Caco-2 (cell line): Measurements from ENCODE around the gene GZF1. TPM values are rescaled to one million over a fixed set of nuclear protein-coding genes. Genes with fewer than 3 reads are reported as not detected.

Experiments used
- BruUV-seq: library from RNA; stranded (reverse); fragments of 400-500 nt; replicated peaks from 2 replicates; lab custom pipeline; 2021; lab: Mats Ljungman, UMichigan
- CTCF ChIA-PET: fragments of 300-600 bp; sonication (Branson Sonifier 250); formaldehyde crosslinking; loops from one replicate; lab custom pipeline; 2022; ENCODE audit warnings: antibody characterized with exemption; lab: Charles Lee
- POLR2A ChIA-PET: fragments of 300-600 bp; sonication (Branson Sonifier 250); formaldehyde crosslinking; loops from one replicate; lab custom pipeline; 2022; ENCODE audit warnings: antibody characterized with exemption; lab: Charles Lee
- DNase-seq, 2 experiments: peaks; one replicate each; pipeline versions ENCODE4 v3.0.0 to v3.0.0-alpha.2; 2020 to 2022
- H3K27me3 ChIP-seq: replicated peaks from 2 replicates; pipeline ENCODE4 v1.6.0; 2011; ENCODE audit warnings: low read length; ENCODE audit not compliant: control insufficient read depth, insufficient read depth
- H3K36me3 ChIP-seq: 2 replicates; pipeline ENCODE4 v1.5.1; 2011; ENCODE audit warnings: low read length; ENCODE audit not compliant: control insufficient read depth, insufficient read depth
- H3K4me1 ChIP-seq: fragments of 250-450 bp; sonication (Bioruptor Pico); 2 replicates; pipeline ENCODE4 v1.5.1; 2020; ENCODE audit warnings: mild to moderate bottlenecking
- H3K4me3 ChIP-seq: 2 replicates; pipeline ENCODE4 v1.5.1; 2011; ENCODE audit warnings: low read depth, mild to moderate bottlenecking, control low read depth, low read length
- H3K9me3 ChIP-seq: fragments of 250-450 bp; sonication (Bioruptor Pico); 2 replicates; pipeline ENCODE4 v1.5.1; 2020; ENCODE audit warnings: mild to moderate bottlenecking, moderate library complexity
- H3K27ac Mint-ChIP-seq: one replicate; pipeline ENCODE4 v1.8.0; 2022; ENCODE audit warnings: mixed read lengths; ENCODE audit not compliant: unreplicated experiment
- H3K27me3 Mint-ChIP-seq: one replicate; pipeline ENCODE4 v1.8.0; 2022; ENCODE audit warnings: mixed read lengths; ENCODE audit not compliant: insufficient read depth, unreplicated experiment
- H3K36me3 Mint-ChIP-seq: one replicate; pipeline ENCODE4 v1.8.0; 2022; ENCODE audit warnings: mild to moderate bottlenecking, mixed read lengths; ENCODE audit not compliant: insufficient read depth, unreplicated experiment
- H3K4me1 Mint-ChIP-seq: one replicate; pipeline ENCODE4 v1.8.0; 2022; ENCODE audit warnings: low read depth, mixed read lengths; ENCODE audit not compliant: unreplicated experiment
- H3K4me3 Mint-ChIP-seq: one replicate; pipeline ENCODE4 v1.8.0; 2022; ENCODE audit warnings: mild to moderate bottlenecking, moderate library complexity, mixed read lengths; ENCODE audit not compliant: unreplicated experiment
- H3K9me3 Mint-ChIP-seq: one replicate; pipeline ENCODE4 v1.8.0; 2022; ENCODE audit warnings: mixed read lengths; ENCODE audit not compliant: unreplicated experiment
- CTCF ChIP-seq, 2 experiments: fragments of 200-600 bp in 1 of 2; IDR thresholded peaks; 1 replicate in 1 of 2; 2 replicates in 1 of 2; pipeline versions ENCODE4 v1.5.1 to v1.8.0; 2011 to 2022; ENCODE audit warnings: antibody characterized with exemption in 1 of 2, control low read depth in 1 of 2, inconsistent platforms in 1 of 2, low read depth in 1 of 2, low read length in 1 of 2, mild to moderate bottlenecking in 1 of 2, moderate library complexity in 1 of 2; ENCODE audit not compliant: insufficient read depth in 1 of 2, severe bottlenecking in 1 of 2, unreplicated experiment in 1 of 2
- intact Hi-C: fragments of 100-400 bp; cut with micrococcal nuclease; formaldehyde crosslinking; loops from one replicate; pipeline ENCODE4 v1.10.0; 2022; ENCODE audit not compliant: unreplicated experiment
- total RNA-seq: library from RNA; stranded (reverse); gene quantifications from 2 replicates; pipeline ENCODE4 v1.2.3, GENCODE V29; 2022

The GZF1 gene
- total RNA-seq, 1 experiment from 2014 or later: 18.4 TPM

GRCh38 chr20:23412026-23412425, 50.0 kb downstream of the GZF1 start:
- intact Hi-C loops: no loop called here
- Mint-ChIP-seq H3K27me3 (no peaks in the 10 kb centered on the region), H3K4me1 (peaks cover 5% of the 10 kb centered on the region), H3K36me3 (no peaks in the 10 kb centered on the region), H3K9me3 (no peaks in the 10 kb centered on the region), H3K4me3 (no peak overlapping the region), H3K27ac (peak overlapping the region; percentile 10)
- ChIA-PET POLR2A (no interaction called here), CTCF (no interaction called here)
- Histone ChIP-seq H3K36me3 (no peaks in the 10 kb centered on the region), H3K4me3 (no peak overlapping the region), H3K27me3 (no peaks in the 10 kb centered on the region), H3K9me3 (no peaks in the 10 kb centered on the region), H3K4me1 (peaks cover 6% of the 10 kb centered on the region; the same call in 1 of the 2 replicates)
- TF ChIP-seq CTCF (IDR thresholded peaks at IDR 0.05; ENCODE audit: insufficient read depth in 1 of 2, low read depth in 1 of 2, low read length in 1 of 2, severe bottlenecking in 1 of 2, unreplicated experiment in 1 of 2): no peak
- no TSS peak for BruUV-seq
- peak in 1 of 2 experiments; percentile 31 for DNase-seq

- DNase-seq: no peak
- no peaks in the 10 kb centered on the region for H3K27me3 Mint-ChIP-seq
Observed at GRCh38 chr20:23413862-23414422, 52.0 kb downstream of the GZF1 start.

GRCh38 chr20:23414526-23415188, 52.7 kb downstream of the GZF1 start:
- POLR2A ChIA-PET: interaction anchor here (0.5 kb wide), 1 partner anchor 1645 kb away, joined by 5 read pairs; no protein-coding TSS in a partner anchor
- intact Hi-C loops: no loop called here
- BruUV-seq: no TSS peak
- H3K27me3 Mint-ChIP-seq: no peaks in the 10 kb centered on the region
- no peak for DNase-seq
- CTCF ChIA-PET: no interaction called here
- no peaks in the 10 kb centered on the region for H3K36me3 Mint-ChIP-seq
- peaks cover 5% of the 10 kb centered on the region for H3K4me1 Mint-ChIP-seq
- no peak for TF ChIP-seq CTCF (IDR thresholded peaks at IDR 0.05; ENCODE audit: insufficient read depth in 1 of 2, low read depth in 1 of 2, low read length in 1 of 2, severe bottlenecking in 1 of 2, unreplicated experiment in 1 of 2)
- H3K4me3 Mint-ChIP-seq: no peak overlapping the region
- H3K9me3 Mint-ChIP-seq: no peaks in the 10 kb centered on the region
- no peak overlapping the region for H3K27ac Mint-ChIP-seq
- no peaks in the 10 kb centered on the region for H3K9me3 ChIP-seq
- peaks cover 10% of the 10 kb centered on the region for H3K4me1 ChIP-seq
- no peak overlapping the region for H3K4me3 ChIP-seq
- H3K27me3 ChIP-seq: no peaks in the 10 kb centered on the region
- H3K36me3 ChIP-seq: no peaks in the 10 kb centered on the region

More at GRCh38 chr20:23413862-23414422, 52.0 kb downstream of the GZF1 start:
- no peaks in the 10 kb centered on the region for H3K36me3 Mint-ChIP-seq
- H3K4me1 ChIP-seq: peaks cover 6% of the 10 kb centered on the region; the same call in 1 of the 2 replicates
- H3K9me3 Mint-ChIP-seq: no peaks in the 10 kb centered on the region
- H3K36me3 ChIP-seq: no peaks in the 10 kb centered on the region
- peak overlapping the region; percentile 35 for H3K27ac Mint-ChIP-seq
- ChIA-PET CTCF (no interaction called here), POLR2A (no interaction called here)
- peaks cover 5% of the 10 kb centered on the region for H3K4me1 Mint-ChIP-seq
- H3K4me3 ChIP-seq: no peak overlapping the region
- no peak overlapping the region for H3K4me3 Mint-ChIP-seq
- H3K27me3 ChIP-seq: no peaks in the 10 kb centered on the region
- H3K9me3 ChIP-seq: no peaks in the 10 kb centered on the region
- intact Hi-C loops: no loop called here
- no peak for TF ChIP-seq CTCF (IDR thresholded peaks at IDR 0.05; ENCODE audit: insufficient read depth in 1 of 2, low read depth in 1 of 2, low read length in 1 of 2, severe bottlenecking in 1 of 2, unreplicated experiment in 1 of 2)
- no TSS peak for BruUV-seq
